NCI-H2107 (cell line): ENCODE results near the gene GPR89A.
"Not testable (repeated sequence)": the region's sequence is repeated elsewhere in the genome, so short reads cannot be mapped to it uniquely, and the experiment has no call there.

Experiments used
- DNase-seq: peaks from one replicate; lab custom pipeline; 2025; lab: John Stamatoyannopoulos, UW

GPR89A gene

DNA sequence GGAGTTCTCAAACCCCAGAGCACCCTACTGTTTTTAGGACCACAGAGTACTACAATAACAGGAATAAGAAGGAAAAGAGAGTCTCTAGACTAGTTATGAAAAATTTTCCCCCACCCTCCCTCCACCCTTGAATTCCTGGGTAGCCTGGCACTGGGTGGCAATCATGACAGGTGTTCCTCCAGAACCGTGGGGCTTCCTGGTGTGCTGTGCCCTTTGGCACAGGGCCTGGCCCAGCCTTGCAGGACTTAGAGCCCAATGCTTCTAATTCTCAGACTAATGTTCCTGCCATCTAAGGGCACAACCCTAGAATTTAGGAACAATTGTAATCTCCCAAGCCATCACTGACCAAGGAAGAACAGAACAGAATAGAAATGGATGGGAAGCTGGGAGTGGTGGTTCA, 110.0 kb downstream of the GPR89A start:
- DNase-seq: no peak

DNA sequence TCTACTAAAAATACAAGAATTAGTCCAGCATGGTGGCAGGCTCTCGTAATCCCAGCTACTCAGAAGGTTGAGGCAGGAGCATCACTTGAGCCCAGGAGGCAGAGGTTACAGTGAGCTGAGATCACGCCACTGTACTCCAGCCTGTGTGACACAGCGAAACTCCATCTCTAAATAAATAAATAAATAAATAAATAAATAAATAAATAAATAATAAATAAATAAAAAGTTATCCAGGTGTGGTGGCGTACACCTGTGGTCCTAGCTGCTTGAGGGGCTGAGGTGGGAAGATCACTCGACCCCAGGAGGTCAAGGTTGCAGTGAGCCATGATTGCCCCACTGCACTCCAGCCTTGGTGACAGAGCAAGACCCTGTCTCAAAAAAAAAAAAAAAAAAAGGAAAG, 110.7 kb downstream of the GPR89A start:
- not testable (repeated sequence) for DNase-seq

DNA sequence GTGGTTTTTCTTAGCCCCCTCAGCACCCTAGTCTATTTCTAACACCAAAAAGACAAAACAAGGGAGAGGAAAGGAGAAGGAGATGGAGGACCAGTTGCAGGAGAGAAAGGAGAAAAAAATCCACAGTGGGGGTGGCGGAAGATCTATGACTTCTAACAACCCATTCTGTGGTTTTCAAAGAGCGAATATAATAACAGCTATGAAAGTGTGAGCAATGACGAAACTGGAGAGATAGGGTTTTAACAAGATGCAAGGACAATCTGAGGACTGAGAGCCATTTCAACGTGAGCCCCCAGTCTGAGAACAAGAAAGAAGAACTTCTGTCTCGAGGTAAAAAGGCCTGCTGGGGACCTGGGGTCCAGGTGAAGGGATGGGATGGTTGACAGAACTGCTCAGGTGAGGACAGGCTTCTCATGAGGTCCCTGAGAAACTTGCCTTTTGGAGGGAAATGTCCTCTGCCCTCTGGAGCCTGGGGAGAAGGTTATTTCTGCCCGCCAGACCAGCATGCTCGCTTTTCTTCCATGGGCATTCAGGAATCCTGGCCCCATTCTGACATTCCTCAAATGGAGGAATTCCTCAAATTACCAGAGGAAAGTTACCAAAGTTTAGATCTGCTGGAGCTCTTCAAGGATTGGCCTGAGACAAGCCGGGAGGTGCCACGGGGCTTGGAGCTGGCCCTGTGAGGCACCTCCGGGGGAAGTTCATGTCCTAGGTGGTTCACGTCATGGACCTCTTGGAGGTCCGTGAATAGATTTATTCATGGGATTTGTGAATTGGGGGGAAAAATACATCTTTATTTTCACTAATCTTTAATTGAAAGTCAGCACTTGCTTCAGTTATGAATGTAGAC, 111.7 kb downstream of the GPR89A start, which contains the start of gene CD160:
Gene CD160 (plus strand): TSS at position 270 of the 850 bp plus-strand sequence. CDS start 8,829 bp downstream, outside the sequence.
- no peak for DNase-seq
